B cell (primary cell): ENCODE measurements around the gene MOSPD3. TPM values are rescaled to one million over a fixed set of nuclear protein-coding genes. Genes with fewer than 3 reads are reported as not detected.

ENCODE experiments used
- ATAC-seq: fragments of 200-7000 bp; cut with Tn5 transposase; one replicate; pipeline ENCODE4 v1.10.0; 2021; ENCODE audit warnings: low read depth, mild to moderate bottlenecking, moderate number of reproducible peaks, moderate library complexity
- CTCF ChIA-PET: fragments of 350-600 bp; sonication (Branson Sonifier 250); formaldehyde crosslinking; loops from one replicate; lab custom pipeline; 2021; ENCODE audit warnings: antibody characterized with exemption, inconsistent platforms; lab: Charles Lee
- POLR2A ChIA-PET: fragments of 350-600 bp; sonication (Branson Sonifier 250); formaldehyde crosslinking; loops from one replicate; lab custom pipeline; 2021; ENCODE audit warnings: antibody characterized with exemption; lab: Charles Lee
- DNase-seq: peaks from one replicate; pipeline ENCODE4 v3.0.0; 2013
- H2AFZ ChIP-seq: 2 replicates; pipeline ENCODE4 v1.6.1; 2012; ENCODE audit warnings: mild to moderate bottlenecking, low read depth, low read length; ENCODE audit not compliant: insufficient read depth, poor library complexity, severe bottlenecking
- H3K27ac ChIP-seq, 2 donors: 1 replicate in 1 of 2; 2 replicates in 1 of 2; pipeline ENCODE4 v1.5.1; 2012 to 2013; ENCODE audit warnings: low read length in 2 of 2, mild to moderate bottlenecking in 2 of 2, moderate library complexity in 1 of 2
- H3K27me3 ChIP-seq, 4 experiments: fragments of 200-600 bp in 1 of 4; sonication (generic) in 1 of 4; replicated peaks in 1 of 4; 1 replicate in 2 of 4; 2 replicates in 2 of 4; pipeline versions ENCODE4 v1.6.1 to v1.7.0; 2013 to 2016; ENCODE audit warnings: low read length in 3 of 4, mild to moderate bottlenecking in 2 of 4, mixed read lengths in 1 of 4, moderate library complexity in 1 of 4; ENCODE audit not compliant: insufficient read depth in 4 of 4, control insufficient read depth in 3 of 4; ENCODE audit errors: control extremely low read depth in 1 of 4
- H3K36me3 ChIP-seq, 2 experiments: replicated peaks in 1 of 2; 1 replicate in 1 of 2; 2 replicates in 1 of 2; pipeline versions ENCODE4 v1.6.1 to v1.7.1; 2013; ENCODE audit warnings: low read length in 1 of 2; ENCODE audit not compliant: insufficient read depth in 2 of 2, control insufficient read depth in 1 of 2; ENCODE audit errors: control extremely low read depth in 1 of 2, extremely low read depth in 1 of 2
- H3K4me1 ChIP-seq, 2 donors: fragments of 200-600 bp in 1 of 2; sonication (generic) in 1 of 2; 1 replicate in 1 of 2; 2 replicates in 1 of 2; pipeline versions ENCODE4 v1.5.1 to v1.6.1; 2013 to 2017; ENCODE audit warnings: low read length in 2 of 2; ENCODE audit not compliant: control insufficient read depth in 2 of 2, insufficient read depth in 2 of 2
- H3K4me2 ChIP-seq: replicated peaks from 2 replicates; pipeline ENCODE3; 2012; ENCODE audit warnings: mild to moderate bottlenecking, low read depth, low read length; ENCODE audit not compliant: poor library complexity, severe bottlenecking
- H3K4me3 ChIP-seq, 5 experiments: fragments of 200-600 bp in 1 of 5; sonication (generic) in 1 of 5; 1 replicate in 3 of 5; 2 replicates in 2 of 5; pipeline versions ENCODE4 v1.5.1 to v1.7.0; 2011 to 2016; ENCODE audit warnings: low read length in 4 of 5, mild to moderate bottlenecking in 4 of 5, low read depth in 2 of 5, control low read depth in 1 of 5, moderate library complexity in 1 of 5; ENCODE audit not compliant: insufficient read depth in 1 of 5; ENCODE audit errors: control extremely low read depth in 1 of 5, extremely low read depth in 1 of 5
- H3K79me2 ChIP-seq: fragments of 200-600 bp; sonication (generic); one replicate; pipeline ENCODE4 v1.6.0; 2016; ENCODE audit warnings: low read length; ENCODE audit not compliant: control insufficient read depth, insufficient read depth
- H3K9ac ChIP-seq: fragments of 200-600 bp; sonication (generic); 2 replicates; pipeline ENCODE4 v1.6.1; 2017; ENCODE audit warnings: mild to moderate bottlenecking, low read length, moderate library complexity
- H3K9me3 ChIP-seq, 3 donors: one replicate each; pipeline versions ENCODE4 v1.6.1 to v1.7.1; 2013; ENCODE audit warnings: low read length in 2 of 3; ENCODE audit not compliant: control insufficient read depth in 2 of 3, insufficient read depth in 1 of 3; ENCODE audit errors: control extremely low read depth in 1 of 3
- H4K20me1 ChIP-seq: 2 replicates; pipeline ENCODE4 v1.6.0; 2012; ENCODE audit warnings: mild to moderate bottlenecking, low read length; ENCODE audit not compliant: insufficient read depth, control insufficient read depth, poor library complexity, severe bottlenecking
- H3K27ac Mint-ChIP-seq: one replicate; pipeline ENCODE4 v1.8.0; 2021; ENCODE audit warnings: mixed read lengths
- H3K27me3 Mint-ChIP-seq: one replicate; pipeline ENCODE4 v1.8.0; 2021; ENCODE audit warnings: mixed read lengths
- H3K4me1 Mint-ChIP-seq: one replicate; pipeline ENCODE4 v1.8.0; 2021; ENCODE audit warnings: mixed read lengths
- H3K4me3 Mint-ChIP-seq: one replicate; pipeline ENCODE4 v1.8.0; 2021; ENCODE audit warnings: mixed read lengths
- H3K9me3 Mint-ChIP-seq: one replicate; pipeline ENCODE4 v1.8.0; 2022; ENCODE audit warnings: mixed read lengths; ENCODE audit not compliant: insufficient read depth
- EZH2 ChIP-seq: IDR thresholded peaks from 2 replicates; pipeline ENCODE4 v1.6.1; 2012; ENCODE audit warnings: borderline replicate concordance, low read depth, mild to moderate bottlenecking, moderate library complexity, low read length; ENCODE audit not compliant: insufficient read depth, poor library complexity, severe bottlenecking
- WGBS: methylation state at CpG from one replicate; pipeline ENCODE4 v1.1.5; 2013; ENCODE audit warnings: missing lambda C conversion rate; ENCODE audit not compliant: insufficient coverage; 5-methylcytosine and 5-hydroxymethylcytosine counted together
- intact Hi-C: fragments of 100-400 bp; cut with micrococcal nuclease; formaldehyde crosslinking; loops from one replicate; pipeline ENCODE4 v1.10.0; 2022
- polyA plus RNA-seq: library from polyadenylated mRNA; depleted of rRNA; stranded (reverse); fragments of >200 nt; gene quantifications from 2 replicates; pipeline ENCODE4 v1.2.3, GENCODE V29; 2012
- total RNA-seq, 2 donors: library from RNA; stranded (reverse); fragments of 120-200 nt in 1 of 2; gene quantifications; 1 replicate in 1 of 2; 2 replicates in 1 of 2; pipeline versions ENCODE4 v1.2.3 to v1.2.4, GENCODE V29; 2013 to 2022
- TF ChIP-seq, protein P1 (sequence below): fragments of 200-600 bp; IDR thresholded peaks from one replicate; pipeline ENCODE4 v1.8.0; 2022; ENCODE audit warnings: antibody characterized with exemption, mild to moderate bottlenecking

Gene MOSPD3
- total and polyA plus RNA-seq, 2 donors (not counting 1 experiment from before 2014, with no cell fraction given), result 18.8 to 19.2 TPM

DNA sequence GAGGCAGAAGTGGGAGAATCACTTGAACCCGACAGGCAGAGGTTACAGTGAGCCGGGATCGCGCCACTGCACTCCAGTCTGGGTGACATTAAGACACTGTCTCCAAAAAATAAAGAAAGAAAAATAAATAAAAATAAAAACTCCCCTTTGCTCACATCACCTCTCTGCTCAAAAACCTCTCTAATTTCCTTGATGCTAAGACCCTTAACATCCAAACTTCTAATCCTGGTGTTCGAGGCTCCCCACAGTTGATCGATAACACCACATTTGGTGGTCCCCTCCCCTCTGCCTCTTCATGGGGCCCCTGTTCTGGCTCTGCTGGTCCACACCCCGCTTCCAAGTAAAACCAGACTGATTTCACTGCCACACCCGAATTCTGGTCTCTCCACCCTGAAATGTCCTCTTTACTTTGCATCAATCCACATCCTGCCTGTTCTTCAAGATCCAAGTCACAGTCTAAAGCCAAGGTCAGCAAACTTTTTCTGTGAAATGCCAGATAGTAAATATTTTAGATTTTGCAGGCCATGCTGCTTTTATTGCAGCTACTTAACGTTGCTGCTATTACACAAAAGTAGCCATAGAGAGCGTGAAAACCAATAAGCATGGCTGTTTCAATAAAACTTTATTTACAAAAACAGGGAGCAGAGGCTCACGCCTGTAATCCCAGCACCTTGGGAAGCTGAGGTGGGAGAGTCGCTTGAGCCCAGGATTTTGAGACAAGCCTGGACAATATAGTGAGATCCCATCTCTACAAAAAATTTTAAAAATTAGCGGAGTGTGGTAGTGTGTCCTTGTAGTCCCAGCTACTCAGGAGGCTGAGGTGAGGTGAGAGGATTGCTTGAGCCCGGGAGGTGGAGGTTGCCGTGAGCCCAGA lies 11.8 kb downstream of the MOSPD3 start:
- ChIA-PET CTCF (interaction anchor here (0.6 to 1.0 kb wide), 2 partner anchors 9 to 17 kb away, joined by 3 read pairs; no protein-coding TSS in a partner anchor), POLR2A (interaction anchor here (0.6 kb wide), 1 partner anchor 21 kb away, joined by 5 read pairs; no protein-coding TSS in a partner anchor)
- 96% methylated on average over 8 of the region's 15 CpGs for WGBS
- intact Hi-C loops, result no loop called here
- Histone ChIP-seq H3K9me3 (no peaks in the 10 kb centered on the region), H3K27ac (no peak overlapping the region), H3K4me3 (no peak overlapping the region), H3K36me3 (peaks cover 0 to 1% of the 10 kb centered on the region in 2 experiments), H3K4me1 (peaks cover 12 to 13% of the 10 kb centered on the region in 2 donors), H4K20me1 (no peaks in the 10 kb centered on the region), H3K9ac (no peak overlapping the region), H2AFZ (no peak overlapping the region), H3K27me3 (no peaks in the 10 kb centered on the region), H3K79me2 (no peaks in the 10 kb centered on the region), H3K4me2 (no peak overlapping the region)
- Mint-ChIP-seq H3K9me3 (no peaks in the 10 kb centered on the region), H3K4me1 (peaks cover 11% of the 10 kb centered on the region), H3K27me3 (no peaks in the 10 kb centered on the region), H3K4me3 (no peak overlapping the region), H3K27ac (no peak overlapping the region)
- DNase-seq, result no peak
- no peak for ATAC-seq
- TF ChIP-seq, protein P1, sequence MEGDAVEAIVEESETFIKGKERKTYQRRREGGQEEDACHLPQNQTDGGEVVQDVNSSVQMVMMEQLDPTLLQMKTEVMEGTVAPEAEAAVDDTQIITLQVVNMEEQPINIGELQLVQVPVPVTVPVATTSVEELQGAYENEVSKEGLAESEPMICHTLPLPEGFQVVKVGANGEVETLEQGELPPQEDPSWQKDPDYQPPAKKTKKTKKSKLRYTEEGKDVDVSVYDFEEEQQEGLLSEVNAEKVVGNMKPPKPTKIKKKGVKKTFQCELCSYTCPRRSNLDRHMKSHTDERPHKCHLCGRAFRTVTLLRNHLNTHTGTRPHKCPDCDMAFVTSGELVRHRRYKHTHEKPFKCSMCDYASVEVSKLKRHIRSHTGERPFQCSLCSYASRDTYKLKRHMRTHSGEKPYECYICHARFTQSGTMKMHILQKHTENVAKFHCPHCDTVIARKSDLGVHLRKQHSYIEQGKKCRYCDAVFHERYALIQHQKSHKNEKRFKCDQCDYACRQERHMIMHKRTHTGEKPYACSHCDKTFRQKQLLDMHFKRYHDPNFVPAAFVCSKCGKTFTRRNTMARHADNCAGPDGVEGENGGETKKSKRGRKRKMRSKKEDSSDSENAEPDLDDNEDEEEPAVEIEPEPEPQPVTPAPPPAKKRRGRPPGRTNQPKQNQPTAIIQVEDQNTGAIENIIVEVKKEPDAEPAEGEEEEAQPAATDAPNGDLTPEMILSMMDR, result no peak
- TF ChIP-seq EZH2, result no peak
